ENCODE measurements around the gene MAPK8.
"Not testable (repeated sequence)": the region's sequence is repeated elsewhere in the genome, so short reads cannot be mapped to it uniquely, and the experiment has no call there.

MAPK8 gene

DNA sequence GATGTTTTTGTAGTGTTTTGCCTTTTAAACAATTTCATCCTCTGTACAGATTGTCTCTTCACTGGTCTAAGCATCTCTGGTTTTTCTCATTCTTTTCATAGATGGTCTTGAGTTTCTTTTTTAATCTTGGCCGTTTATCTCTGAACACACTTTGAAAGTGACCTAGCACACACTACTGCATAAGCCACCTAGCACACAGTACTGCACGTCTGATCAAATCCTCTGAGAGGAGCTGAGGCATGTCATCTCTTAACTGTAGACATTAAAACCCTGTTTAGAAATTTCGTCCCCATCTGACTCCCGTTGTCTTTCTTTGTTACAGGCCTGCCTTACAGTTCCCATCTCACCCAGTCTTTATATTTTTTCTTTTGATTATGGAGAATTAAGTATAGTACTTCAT lies 100.2 kb downstream of the MAPK8 start:
- Histone ChIP-seq H3K36me3 (ENCODE audit: insufficient read depth, low read length) (peaks cover 44% of the 10 kb centered on the region), H3K27me3 (ENCODE audit: insufficient read depth, low read length) (no peaks in the 10 kb centered on the region), H3K9me3 (ENCODE audit: low read length) (no peaks in the 10 kb centered on the region), H3K4me1 (ENCODE audit: insufficient read depth, low read length) (no peaks in the 10 kb centered on the region), H3K4me3 (ENCODE audit: low read length) (no peak overlapping the region), H2AFZ (ENCODE audit: low read depth, low read length) (no peak overlapping the region)

DNA sequence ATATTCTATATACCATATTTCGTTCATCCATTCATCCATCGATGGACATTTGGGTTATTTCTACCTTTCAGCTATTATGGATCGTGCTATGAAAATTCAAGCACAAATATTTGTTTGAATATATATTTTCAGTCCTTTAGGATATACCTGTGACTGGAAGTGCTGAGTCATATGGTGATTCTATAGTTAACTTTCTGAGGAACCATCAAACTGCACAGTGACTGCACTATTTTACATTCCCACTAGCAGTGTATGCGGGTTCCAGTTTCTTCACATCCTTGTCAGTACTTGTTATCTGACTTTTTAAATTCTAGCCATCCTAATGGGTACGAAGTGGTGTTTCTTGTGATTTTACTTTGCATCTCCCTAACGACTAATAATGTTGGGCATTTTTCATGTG lies 104.0 kb downstream of the MAPK8 start:
- no peaks in the 10 kb centered on the region for H3K27me3 ChIP-seq (ENCODE audit: insufficient read depth, low read length)
- no peaks in the 10 kb centered on the region for H3K4me1 ChIP-seq (ENCODE audit: insufficient read depth, low read length)
- H3K4me3 ChIP-seq (ENCODE audit: low read length) = no peak overlapping the region
- peaks cover 46% of the 10 kb centered on the region for H3K36me3 ChIP-seq (ENCODE audit: insufficient read depth, low read length)
- H3K9me3 ChIP-seq (ENCODE audit: low read length) = peaks cover 8% of the 10 kb centered on the region
- H2AFZ ChIP-seq (ENCODE audit: low read depth, low read length) = no peak overlapping the region

DNA sequence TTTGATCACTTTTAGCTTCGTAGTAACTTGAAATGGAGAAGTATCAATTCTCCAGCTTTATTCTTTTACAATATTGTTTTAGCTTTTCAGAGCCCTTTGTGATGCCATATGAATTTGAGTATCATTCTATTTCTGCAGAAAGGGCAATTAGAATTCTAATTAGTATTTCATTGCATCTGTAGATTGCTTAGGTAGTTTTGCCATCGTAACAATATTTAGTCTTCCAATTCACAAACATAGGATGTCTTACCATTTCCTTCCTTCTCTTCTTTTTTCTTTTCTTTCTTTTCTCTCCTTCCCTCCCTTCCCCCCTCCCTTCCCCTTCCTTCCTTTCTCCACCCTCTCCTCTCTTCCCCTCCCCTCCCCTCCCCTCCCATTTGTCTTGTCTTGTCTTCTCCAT lies 105.0 kb downstream of the MAPK8 start:
- peaks cover 38% of the 10 kb centered on the region for H3K36me3 ChIP-seq (ENCODE audit: insufficient read depth, low read length)
- no peak overlapping the region for H3K4me3 ChIP-seq (ENCODE audit: low read length)
- H2AFZ ChIP-seq (ENCODE audit: low read depth, low read length) = no peak overlapping the region
- no peaks in the 10 kb centered on the region for H3K4me1 ChIP-seq (ENCODE audit: insufficient read depth, low read length)
- H3K9me3 ChIP-seq (ENCODE audit: low read length) = peaks cover 8% of the 10 kb centered on the region
- no peaks in the 10 kb centered on the region for H3K27me3 ChIP-seq (ENCODE audit: insufficient read depth, low read length)

DNA sequence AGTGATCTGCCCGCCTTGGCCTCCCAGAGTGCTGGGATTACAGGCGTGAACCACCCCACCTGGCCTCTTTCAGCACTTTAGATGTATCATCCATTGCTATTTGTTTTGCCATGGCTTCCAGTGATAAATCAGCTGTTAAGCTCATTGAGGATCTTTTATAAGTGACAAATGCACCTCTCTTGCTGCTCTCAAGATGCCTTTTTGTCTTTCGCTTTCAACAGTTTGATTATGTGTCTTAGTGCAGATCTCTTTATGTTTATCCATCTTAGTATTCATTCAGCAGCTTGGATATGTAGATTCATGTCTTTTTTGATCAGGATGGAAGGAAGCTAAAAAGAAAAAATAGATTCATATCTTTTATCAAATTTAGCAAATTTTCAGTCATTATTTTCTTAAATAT lies 105.6 kb downstream of the MAPK8 start:
- H3K4me1 ChIP-seq (ENCODE audit: insufficient read depth, low read length) = no peaks in the 10 kb centered on the region
- H3K27me3 ChIP-seq (ENCODE audit: insufficient read depth, low read length) = no peaks in the 10 kb centered on the region
- no peak overlapping the region for H2AFZ ChIP-seq (ENCODE audit: low read depth, low read length)
- no peak overlapping the region for H3K4me3 ChIP-seq (ENCODE audit: low read length)
- H3K9me3 ChIP-seq (ENCODE audit: low read length) = peaks cover 8% of the 10 kb centered on the region
- peaks cover 33% of the 10 kb centered on the region for H3K36me3 ChIP-seq (ENCODE audit: insufficient read depth, low read length)

DNA sequence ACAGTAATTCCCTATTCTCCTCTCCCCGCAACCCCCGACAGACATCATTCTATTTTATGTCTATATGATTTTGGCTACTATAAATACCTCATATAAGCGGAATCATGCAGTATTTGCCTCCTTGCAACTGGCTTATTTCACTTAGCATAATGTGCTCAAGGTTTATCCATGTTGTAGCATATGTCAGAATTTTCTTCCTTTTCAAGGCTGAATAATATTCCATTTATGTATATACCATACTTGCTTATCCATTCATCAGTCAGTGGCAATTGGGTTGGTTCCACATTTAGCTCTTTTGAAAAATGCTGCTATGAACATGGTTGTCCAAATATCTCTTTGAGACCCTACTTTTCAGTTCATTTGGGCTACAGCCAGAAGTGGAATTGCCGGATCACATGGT lies 106.5 kb downstream of the MAPK8 start:
- Histone ChIP-seq H3K4me1 (ENCODE audit: insufficient read depth, low read length) (no peaks in the 10 kb centered on the region), H3K36me3 (ENCODE audit: insufficient read depth, low read length) (peaks cover 33% of the 10 kb centered on the region), H3K4me3 (ENCODE audit: low read length) (no peak overlapping the region), H3K27me3 (ENCODE audit: insufficient read depth, low read length) (no peaks in the 10 kb centered on the region), H2AFZ (ENCODE audit: low read depth, low read length) (no peak overlapping the region), H3K9me3 (ENCODE audit: low read length) (peaks cover 8% of the 10 kb centered on the region)

DNA sequence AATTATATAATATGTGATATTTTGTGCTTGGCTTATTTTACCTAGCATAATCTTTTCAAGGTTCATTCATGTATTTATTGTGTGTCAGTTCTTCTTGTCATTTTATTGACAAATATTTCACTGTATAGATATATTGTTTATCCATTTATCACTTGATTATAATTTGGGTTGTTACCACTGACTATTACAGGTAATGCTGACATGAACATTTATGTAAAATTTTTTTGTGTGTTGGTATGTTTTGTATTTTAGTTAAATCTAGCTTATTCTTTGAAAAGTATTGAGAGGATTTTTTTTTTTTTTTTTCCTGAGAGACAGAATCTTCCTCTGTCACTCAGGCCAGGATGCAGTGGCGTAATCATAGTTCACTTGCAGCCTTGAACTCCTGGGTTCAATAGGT lies 107.7 kb downstream of the MAPK8 start:
- H3K27me3 ChIP-seq (ENCODE audit: insufficient read depth, low read length) = no peaks in the 10 kb centered on the region
- no peaks in the 10 kb centered on the region for H3K4me1 ChIP-seq (ENCODE audit: insufficient read depth, low read length)
- H3K4me3 ChIP-seq (ENCODE audit: low read length) = no peak overlapping the region
- peaks cover 29% of the 10 kb centered on the region for H3K36me3 ChIP-seq (ENCODE audit: insufficient read depth, low read length)
- peaks cover 8% of the 10 kb centered on the region for H3K9me3 ChIP-seq (ENCODE audit: low read length)
- no peak overlapping the region for H2AFZ ChIP-seq (ENCODE audit: low read depth, low read length)

DNA sequence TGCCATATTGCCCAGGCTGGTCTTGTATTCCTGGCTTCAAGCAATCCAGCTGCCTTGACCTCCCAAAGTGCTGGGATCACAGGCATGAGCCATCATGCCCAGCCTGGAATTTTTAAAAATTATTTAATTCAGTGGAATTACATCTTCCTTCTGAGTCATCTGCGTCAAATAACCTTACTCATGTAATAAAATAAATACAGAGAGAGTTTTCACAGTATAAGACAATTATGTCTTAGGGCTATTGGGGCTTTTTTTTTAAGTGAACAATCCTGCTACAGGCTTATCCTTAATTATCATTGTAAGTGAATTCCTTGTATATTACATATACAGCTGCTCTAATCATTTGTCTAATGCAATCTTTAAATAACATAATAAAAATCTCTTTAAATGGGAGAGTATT lies 108.3 kb downstream of the MAPK8 start:
- no peaks in the 10 kb centered on the region for H3K4me1 ChIP-seq (ENCODE audit: insufficient read depth, low read length)
- H3K27me3 ChIP-seq (ENCODE audit: insufficient read depth, low read length) = no peaks in the 10 kb centered on the region
- no peak overlapping the region for H2AFZ ChIP-seq (ENCODE audit: low read depth, low read length)
- peaks cover 26% of the 10 kb centered on the region for H3K36me3 ChIP-seq (ENCODE audit: insufficient read depth, low read length)
- peaks cover 8% of the 10 kb centered on the region for H3K9me3 ChIP-seq (ENCODE audit: low read length)
- H3K4me3 ChIP-seq (ENCODE audit: low read length) = no peak overlapping the region

DNA sequence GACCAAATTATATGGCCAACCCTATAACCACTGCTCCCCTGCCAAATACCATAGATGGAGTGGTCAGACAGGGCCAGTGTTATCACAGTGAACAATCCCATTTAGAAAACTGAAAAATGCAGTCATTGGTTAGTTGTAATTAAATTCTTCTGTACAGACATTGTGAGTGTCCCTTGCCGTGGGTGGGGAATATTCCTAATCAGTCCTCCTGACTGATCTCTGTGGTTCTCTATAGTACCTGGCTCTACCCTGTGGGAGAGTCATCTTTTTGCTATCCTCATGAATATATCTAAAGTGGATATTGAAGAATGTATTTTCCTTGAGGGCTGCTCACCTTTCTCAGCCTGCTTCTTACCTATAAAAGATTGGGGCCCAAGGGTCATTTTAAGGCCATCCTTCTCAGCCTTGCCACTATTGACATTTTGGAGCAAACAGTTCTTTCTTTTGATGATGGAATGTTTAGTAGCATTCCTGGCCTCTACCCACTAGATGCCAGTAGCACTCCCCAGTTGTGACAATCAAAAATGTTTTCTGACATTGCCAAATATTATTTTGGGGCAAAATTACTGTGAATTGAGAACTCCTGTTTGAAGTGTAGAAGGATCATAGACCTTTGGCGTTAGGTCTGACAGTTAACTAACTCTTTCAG lies 110.2 kb downstream of the MAPK8 start:
- Histone ChIP-seq H3K36me3 (ENCODE audit: insufficient read depth, low read length) (peaks cover 23% of the 10 kb centered on the region), H3K4me1 (ENCODE audit: insufficient read depth, low read length) (no peaks in the 10 kb centered on the region), H3K4me3 (ENCODE audit: low read length) (no peak overlapping the region), H3K27me3 (ENCODE audit: insufficient read depth, low read length) (no peaks in the 10 kb centered on the region), H3K9me3 (ENCODE audit: low read length) (peaks cover 8% of the 10 kb centered on the region), H2AFZ (ENCODE audit: low read depth, low read length) (no peak overlapping the region)

DNA sequence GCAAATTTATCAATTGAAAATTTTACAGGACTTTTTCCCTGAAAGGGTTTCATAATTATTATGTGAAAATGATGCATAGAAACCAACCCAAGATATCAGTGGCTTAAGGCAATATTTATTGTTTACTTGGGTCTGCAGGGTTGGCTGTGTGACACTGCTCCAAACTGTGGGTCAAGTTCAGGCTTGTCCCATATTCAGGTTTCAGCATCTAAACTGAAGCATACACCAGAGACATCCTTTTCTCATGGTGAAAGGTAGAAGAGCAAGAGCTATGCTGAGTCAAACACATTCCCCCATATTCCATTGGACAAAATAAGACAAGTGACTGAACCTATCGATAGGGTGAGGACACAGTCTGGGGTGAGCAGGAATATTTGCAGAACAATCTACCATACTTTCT lies 110.9 kb downstream of the MAPK8 start:
- Histone ChIP-seq H3K36me3 (ENCODE audit: insufficient read depth, low read length) (peaks cover 23% of the 10 kb centered on the region), H3K4me1 (ENCODE audit: insufficient read depth, low read length) (no peaks in the 10 kb centered on the region), H3K4me3 (ENCODE audit: low read length) (no peak overlapping the region), H2AFZ (ENCODE audit: low read depth, low read length) (no peak overlapping the region), H3K27me3 (ENCODE audit: insufficient read depth, low read length) (no peaks in the 10 kb centered on the region), H3K9me3 (ENCODE audit: low read length) (peaks cover 6% of the 10 kb centered on the region)

DNA sequence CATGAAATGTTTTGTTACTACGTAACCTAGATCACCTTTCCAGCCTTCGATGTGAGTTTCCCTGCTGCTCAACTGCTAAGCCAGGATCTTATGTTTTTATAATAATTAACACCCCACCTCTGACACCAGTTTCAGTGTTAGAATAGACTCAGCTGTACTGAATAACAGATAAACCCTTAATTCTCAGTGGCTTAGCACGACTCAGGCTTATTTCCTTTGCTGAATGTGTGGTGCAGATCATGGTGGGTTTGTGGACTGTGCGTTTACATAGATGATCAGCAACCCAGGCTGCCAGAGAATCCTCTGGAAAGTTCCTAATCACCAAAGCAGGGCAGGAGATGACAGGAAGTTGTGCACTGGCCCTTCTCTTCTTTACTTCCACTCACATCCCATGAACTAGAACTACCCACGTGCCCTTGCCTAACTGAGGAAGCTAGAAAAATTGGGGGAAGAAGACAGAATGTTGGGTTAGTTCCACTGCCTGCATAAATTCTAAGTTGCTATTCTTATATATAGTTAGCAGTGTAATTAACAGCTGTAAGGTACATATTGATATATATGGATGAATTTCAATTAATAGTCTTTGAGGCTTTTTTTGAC lies 111.8 kb downstream of the MAPK8 start:
- peaks cover 1% of the 10 kb centered on the region for H3K9me3 ChIP-seq (ENCODE audit: low read length)
- H3K4me3 ChIP-seq (ENCODE audit: low read length) = no peak overlapping the region
- H3K4me1 ChIP-seq (ENCODE audit: insufficient read depth, low read length) = no peaks in the 10 kb centered on the region
- peaks cover 13% of the 10 kb centered on the region for H3K36me3 ChIP-seq (ENCODE audit: insufficient read depth, low read length)
- no peak overlapping the region for H2AFZ ChIP-seq (ENCODE audit: low read depth, low read length)
- no peaks in the 10 kb centered on the region for H3K27me3 ChIP-seq (ENCODE audit: insufficient read depth, low read length)

DNA sequence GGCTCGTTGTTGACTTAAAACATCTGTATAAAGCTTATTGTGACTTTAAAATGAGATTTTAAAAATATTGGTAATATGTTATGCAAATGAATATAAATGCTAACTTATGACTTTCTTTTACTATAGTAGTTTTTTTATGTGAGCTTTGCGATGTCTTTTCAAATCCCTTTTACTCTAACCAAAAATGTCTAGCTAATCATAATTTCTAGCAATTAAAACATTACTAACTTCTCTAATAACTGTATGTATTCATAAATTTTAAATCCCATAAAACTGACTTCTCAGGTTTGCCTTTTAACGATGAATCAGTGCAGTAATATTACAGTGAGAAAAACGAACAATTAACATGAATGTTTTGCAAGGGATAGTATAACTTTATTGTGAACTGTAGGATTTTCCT lies 113.2 kb downstream of the MAPK8 start:
- peaks cover 13% of the 10 kb centered on the region for H3K36me3 ChIP-seq (ENCODE audit: insufficient read depth, low read length)
- H3K27me3 ChIP-seq (ENCODE audit: insufficient read depth, low read length) = no peaks in the 10 kb centered on the region
- H3K4me3 ChIP-seq (ENCODE audit: low read length) = no peak overlapping the region
- H3K4me1 ChIP-seq (ENCODE audit: insufficient read depth, low read length) = no peaks in the 10 kb centered on the region
- no peak overlapping the region for H2AFZ ChIP-seq (ENCODE audit: low read depth, low read length)
- H3K9me3 ChIP-seq (ENCODE audit: low read length) = no peaks in the 10 kb centered on the region

DNA sequence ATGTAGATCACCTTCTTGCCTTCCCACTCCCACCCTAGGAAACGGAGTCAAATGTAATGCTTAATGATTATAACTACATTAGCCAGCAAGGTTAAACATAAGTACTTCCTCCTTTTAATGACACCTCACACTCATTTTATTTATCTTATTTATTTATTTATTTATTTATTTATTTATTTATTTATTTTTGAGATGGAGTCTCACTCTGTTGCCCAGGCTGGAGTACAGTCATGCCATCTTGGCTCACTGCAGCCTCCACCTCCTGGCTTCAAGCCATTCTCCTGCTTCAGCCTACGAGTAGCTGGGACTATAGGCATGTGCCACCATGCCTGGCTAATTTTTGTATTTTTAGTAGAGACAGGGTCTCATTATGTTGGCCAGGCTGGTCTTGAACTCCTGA lies 115.4 kb downstream of the MAPK8 start:
- not testable (repeated sequence) for H3K9me3 ChIP-seq (ENCODE audit: low read length); H3K4me1 ChIP-seq (ENCODE audit: insufficient read depth, low read length); H2AFZ ChIP-seq (ENCODE audit: low read depth, low read length); H3K27me3 ChIP-seq (ENCODE audit: insufficient read depth, low read length); H3K4me3 ChIP-seq (ENCODE audit: low read length)
- H3K36me3 ChIP-seq (ENCODE audit: insufficient read depth, low read length) = peaks cover 24% of the 10 kb centered on the region

DNA sequence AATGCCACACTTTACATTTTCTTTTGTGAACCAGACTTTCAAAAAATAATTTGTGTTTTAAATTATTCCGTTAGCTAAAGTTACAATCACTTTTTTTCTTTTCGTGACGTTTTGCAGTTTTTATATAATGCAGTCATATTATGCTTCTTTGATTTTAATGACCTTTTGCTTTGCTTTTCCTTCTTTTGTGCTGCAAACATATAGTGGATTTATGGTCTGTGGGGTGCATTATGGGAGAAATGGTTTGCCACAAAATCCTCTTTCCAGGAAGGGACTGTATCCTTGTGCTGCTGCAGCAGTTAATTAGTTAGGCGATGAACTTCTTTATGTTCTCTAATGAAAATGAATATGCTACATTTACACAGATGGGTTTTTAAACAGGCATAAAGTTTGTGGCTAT lies 117.4 kb downstream of the MAPK8 start:
- no peaks in the 10 kb centered on the region for H3K4me1 ChIP-seq (ENCODE audit: insufficient read depth, low read length)
- no peaks in the 10 kb centered on the region for H3K27me3 ChIP-seq (ENCODE audit: insufficient read depth, low read length)
- no peak overlapping the region for H3K4me3 ChIP-seq (ENCODE audit: low read length)
- H3K36me3 ChIP-seq (ENCODE audit: insufficient read depth, low read length) = peaks cover 36% of the 10 kb centered on the region
- H2AFZ ChIP-seq (ENCODE audit: low read depth, low read length) = no peak overlapping the region
- H3K9me3 ChIP-seq (ENCODE audit: low read length) = no peaks in the 10 kb centered on the region

DNA sequence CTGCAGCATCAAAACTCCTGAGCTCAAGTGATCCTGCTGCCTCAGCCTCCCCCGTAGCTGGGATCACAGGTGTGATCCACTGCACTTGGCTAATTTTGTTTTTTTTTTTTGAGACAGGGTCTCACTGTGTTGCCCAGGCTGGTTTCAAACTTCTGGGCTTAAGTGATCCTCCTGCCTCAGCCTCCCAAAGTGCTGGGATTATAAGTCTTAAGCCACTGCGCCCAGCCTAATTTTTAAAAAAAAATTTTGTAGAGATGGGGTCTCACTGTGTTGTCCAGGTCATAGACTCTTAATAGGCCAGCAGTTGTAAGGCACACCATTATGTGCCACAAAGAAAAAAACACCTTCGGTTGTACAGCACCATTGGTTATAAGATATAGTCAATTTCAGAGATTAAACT lies 122.4 kb downstream of the MAPK8 start:
- Histone ChIP-seq H3K27me3 (ENCODE audit: insufficient read depth, low read length) (no peaks in the 10 kb centered on the region), H3K4me1 (ENCODE audit: insufficient read depth, low read length) (no peaks in the 10 kb centered on the region), H3K9me3 (ENCODE audit: low read length) (no peaks in the 10 kb centered on the region), H3K4me3 (ENCODE audit: low read length) (no peak overlapping the region), H2AFZ (ENCODE audit: low read depth, low read length) (no peak overlapping the region), H3K36me3 (ENCODE audit: insufficient read depth, low read length) (peaks cover 48% of the 10 kb centered on the region)

Data from neuron (in vitro differentiated cells).